Glutamatergic neuron (in vitro differentiated cells): ENCODE data around the gene SKOR1. TPM values are rescaled to one million over a fixed set of nuclear protein-coding genes. Genes with fewer than 3 reads are reported as not detected.

ENCODE experiments used
- DNase-seq: peaks from one replicate; pipeline ENCODE4 v3.0.0; 2022
- H3K27ac Mint-ChIP-seq: one replicate; pipeline ENCODE4 v1.8.0; 2020; ENCODE audit warnings: mild to moderate bottlenecking, mixed read lengths, inconsistent platforms; ENCODE audit not compliant: unreplicated experiment
- H3K27me3 Mint-ChIP-seq: one replicate; pipeline ENCODE4 v1.8.0; 2020; ENCODE audit warnings: mild to moderate bottlenecking, moderate library complexity, mixed read lengths, inconsistent platforms; ENCODE audit not compliant: unreplicated experiment
- H3K36me3 Mint-ChIP-seq: one replicate; pipeline ENCODE4 v1.8.0; 2020; ENCODE audit warnings: mild to moderate bottlenecking, mixed read lengths, inconsistent platforms; ENCODE audit not compliant: unreplicated experiment
- H3K4me1 Mint-ChIP-seq: one replicate; pipeline ENCODE4 v1.8.0; 2020; ENCODE audit warnings: mild to moderate bottlenecking, low read depth, mixed read lengths, inconsistent platforms; ENCODE audit not compliant: unreplicated experiment
- H3K4me3 Mint-ChIP-seq: one replicate; pipeline ENCODE4 v1.8.0; 2020; ENCODE audit warnings: mild to moderate bottlenecking, mixed read lengths, inconsistent platforms; ENCODE audit not compliant: unreplicated experiment
- H3K9me3 Mint-ChIP-seq: one replicate; pipeline ENCODE4 v1.8.0; 2020; ENCODE audit warnings: mild to moderate bottlenecking, moderate library complexity, mixed read lengths, inconsistent platforms; ENCODE audit not compliant: unreplicated experiment
- CTCF ChIP-seq: fragments of 200-600 bp; sonication (generic); IDR thresholded peaks from one replicate; pipeline ENCODE4 v1.5.0; 2021; ENCODE audit not compliant: partially characterized antibody, unreplicated experiment
- total RNA-seq: library from RNA; stranded (reverse); fragmentation: NEBNext Ultra II Directional; extraction: Animal tissue kit (Norgen Biotek cat#: 25700); gene quantifications from one replicate; pipeline ENCODE4 v1.2.1, GENCODE V29; 2021; ENCODE audit not compliant: unreplicated experiment

The SKOR1 gene
- total RNA-seq, 1 donor from 2014 or later, result 4.0 TPM

DNA sequence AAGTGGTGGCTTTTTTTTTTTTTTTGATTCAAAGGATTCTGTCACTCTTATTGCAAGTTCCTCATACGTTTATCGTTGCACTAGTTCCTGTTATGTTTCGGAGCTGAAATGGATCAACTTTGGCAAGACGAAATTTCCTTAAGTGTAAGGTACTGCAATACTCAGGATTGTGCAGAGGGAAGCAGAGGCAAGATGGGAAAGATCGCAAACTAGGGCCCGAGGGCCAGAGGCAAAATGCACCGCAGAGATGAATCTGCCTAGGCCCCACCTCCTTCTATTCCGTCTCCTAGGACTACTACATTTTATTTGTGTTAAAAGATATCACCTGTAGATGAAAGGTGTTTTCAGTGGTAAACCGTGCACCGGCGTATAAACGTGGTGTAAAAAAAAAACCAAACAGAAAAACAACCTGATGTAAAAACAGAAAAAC lies 14.2 kb downstream of the SKOR1 start:
- H3K4me1 Mint-ChIP-seq, result peaks cover 21% of the 10 kb centered on the region
- H3K27me3 Mint-ChIP-seq, result peaks cover 15% of the 10 kb centered on the region
- peak overlapping the region; percentile 87 for H3K4me3 Mint-ChIP-seq
- H3K9me3 Mint-ChIP-seq, result peaks cover 16% of the 10 kb centered on the region
- H3K27ac Mint-ChIP-seq, result peak overlapping the region; percentile 98
- no peaks in the 10 kb centered on the region for H3K36me3 Mint-ChIP-seq
- TF ChIP-seq CTCF, result no peak
- DNase-seq, result no peak

DNA sequence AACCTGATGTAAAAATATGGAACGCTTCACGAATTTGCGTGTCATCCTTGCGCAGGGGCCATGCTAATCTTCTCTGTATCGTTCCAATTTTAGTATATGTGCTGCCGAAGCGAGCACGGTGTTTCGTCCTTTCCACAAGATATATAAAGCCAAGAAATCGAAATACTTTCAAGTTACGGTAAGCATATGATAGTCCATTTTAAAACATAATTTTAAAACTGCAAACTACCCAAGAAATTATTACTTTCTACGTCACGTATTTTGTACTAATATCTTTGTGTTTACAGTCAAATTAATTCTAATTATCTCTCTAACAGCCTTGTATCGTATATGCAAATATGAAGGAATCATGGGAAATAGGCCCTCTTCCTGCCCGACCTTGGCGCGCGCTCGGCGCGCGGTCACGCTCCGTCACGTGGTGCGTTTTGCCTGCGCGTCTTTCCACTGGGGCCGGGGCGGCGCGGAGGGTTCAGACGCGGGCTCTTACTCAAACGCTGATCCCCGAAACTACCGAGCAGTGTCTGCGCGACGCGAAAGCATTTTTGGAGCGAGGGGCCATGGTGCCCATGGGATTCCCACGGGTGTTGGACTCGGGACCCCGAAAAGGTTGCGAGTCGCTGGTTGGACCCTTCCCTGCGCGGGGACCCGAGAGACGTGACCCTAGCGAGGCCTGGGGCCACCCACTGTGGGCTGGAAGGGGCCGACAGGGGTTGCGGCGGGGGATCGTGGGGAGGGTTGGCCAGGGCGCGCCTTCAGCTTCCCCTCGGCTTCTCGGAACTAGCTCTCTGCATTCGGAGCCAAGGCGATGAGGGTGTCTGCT lies 14.8 kb downstream of the SKOR1 start, which contains the start of gene RNU6-1:
TSS of gene RNU6-1 (minus strand) at position 117 of the 820 bp plus-strand sequence.
- peak within 1 kb of the TSS; percentile 98 for H3K27ac Mint-ChIP-seq
- H3K27me3 Mint-ChIP-seq, result peaks cover 15% of the 10 kb centered on the region

DNA sequence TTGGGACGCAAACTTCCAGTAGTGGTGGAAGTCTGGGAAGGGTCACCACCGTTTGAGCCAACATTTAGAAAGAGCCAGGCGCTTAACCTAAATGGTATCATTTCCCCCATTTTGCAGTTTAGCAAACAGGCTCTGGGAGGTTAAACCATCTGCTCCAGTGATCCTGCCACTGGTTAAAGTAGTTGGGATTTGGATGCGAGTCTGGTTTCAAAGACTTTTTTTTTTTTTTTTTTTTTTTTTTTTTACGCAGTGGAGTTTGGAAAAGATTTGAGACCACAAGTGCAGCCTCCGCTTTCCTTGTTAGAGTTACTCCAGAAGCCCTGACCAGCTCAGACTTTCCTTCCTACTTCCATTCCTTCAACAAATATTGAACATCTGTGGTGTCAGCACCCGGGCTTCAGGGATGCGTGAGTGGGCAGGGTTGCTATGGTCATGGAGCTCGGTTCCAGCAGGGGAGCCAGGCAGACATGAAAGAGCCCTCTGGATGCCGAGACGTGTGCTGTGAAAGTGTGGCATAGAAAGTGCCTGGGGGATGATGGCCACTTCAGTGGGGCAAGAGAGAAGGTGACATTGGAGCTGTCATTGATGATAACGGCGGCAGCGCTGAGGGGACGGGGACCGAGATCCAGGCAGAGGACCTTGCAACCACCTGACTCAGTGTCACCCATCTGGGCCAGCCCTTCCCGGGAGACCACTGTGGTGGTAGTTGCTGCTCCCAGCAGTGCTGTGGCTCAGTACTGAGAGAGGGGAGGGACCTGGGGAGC lies 15.6 kb downstream of the SKOR1 start:
- Mint-ChIP-seq H3K9me3 (peaks cover 16% of the 10 kb centered on the region), H3K27ac (peak overlapping the region; percentile 98), H3K36me3 (no peaks in the 10 kb centered on the region), H3K4me1 (peaks cover 21% of the 10 kb centered on the region), H3K4me3 (peak overlapping the region; percentile 87), H3K27me3 (peaks cover 15% of the 10 kb centered on the region)
- no peak for DNase-seq
- TF ChIP-seq CTCF, result no peak

More for the DNA sequence above, 14.8 kb downstream of the SKOR1 start, which contains the start of gene RNU6-1:
- Mint-ChIP-seq H3K4me1 (peaks cover 21% of the 10 kb centered on the region), H3K4me3 (peak within 1 kb of the TSS; percentile 87), H3K36me3 (no peaks in the 10 kb centered on the region), H3K9me3 (peaks cover 16% of the 10 kb centered on the region)
- DNase-seq, result peak; percentile 90
- TF ChIP-seq CTCF, result no peak

DNA sequence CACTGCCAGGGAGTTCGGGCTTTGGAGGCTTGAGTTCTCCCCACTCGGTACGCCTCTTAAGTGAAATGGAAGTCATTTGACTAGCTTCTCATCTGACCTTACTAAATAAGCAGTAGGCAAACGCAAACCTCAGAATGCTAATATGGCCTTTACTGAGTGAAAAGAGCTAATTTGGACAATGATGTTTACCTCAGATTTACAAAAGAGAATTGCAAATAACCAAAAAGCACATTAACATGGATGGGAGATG lies 16.1 kb downstream of the SKOR1 start:
- H3K4me3 Mint-ChIP-seq, result peak overlapping the region; percentile 87
- no peaks in the 10 kb centered on the region for H3K36me3 Mint-ChIP-seq
- H3K9me3 Mint-ChIP-seq, result peaks cover 16% of the 10 kb centered on the region
- peaks cover 21% of the 10 kb centered on the region for H3K4me1 Mint-ChIP-seq
- TF ChIP-seq CTCF, result no peak
- peaks cover 15% of the 10 kb centered on the region for H3K27me3 Mint-ChIP-seq
- DNase-seq, result no peak
- H3K27ac Mint-ChIP-seq, result no peak overlapping the region

DNA sequence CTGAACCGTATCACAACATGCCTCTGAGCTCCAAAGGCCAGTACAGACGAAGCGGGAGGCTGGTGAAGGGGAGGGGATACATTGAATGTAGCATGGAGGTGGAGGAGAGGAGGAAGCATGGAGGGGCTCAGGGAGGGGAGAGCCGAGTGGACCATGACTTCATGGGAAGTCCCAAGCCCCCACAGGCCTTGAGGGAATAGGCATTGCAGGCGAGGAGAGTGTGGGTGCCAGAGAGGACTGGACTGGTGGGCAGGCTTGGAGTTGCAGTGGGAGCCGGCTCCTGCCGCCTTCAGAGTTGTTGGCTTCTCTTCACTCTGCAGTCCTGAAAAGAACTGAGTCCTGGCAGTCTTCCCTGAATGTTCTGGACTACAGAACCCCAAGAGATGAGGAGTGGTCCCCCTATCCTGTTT lies 17.8 kb downstream of the SKOR1 start:
- Mint-ChIP-seq H3K4me1 (peaks cover 21% of the 10 kb centered on the region), H3K36me3 (no peaks in the 10 kb centered on the region), H3K27ac (no peak overlapping the region), H3K27me3 (peaks cover 15% of the 10 kb centered on the region), H3K4me3 (no peak overlapping the region), H3K9me3 (peaks cover 16% of the 10 kb centered on the region)
- TF ChIP-seq CTCF, result no peak
- no peak for DNase-seq
